Activated CD8-positive, alpha-beta memory T cell treated with anti-CD3 and anti-CD28 coated beads for 36 hours (primary cell): Measurements from ENCODE around the gene SKIC2. TPM values are rescaled to one million over a fixed set of nuclear protein-coding genes. Genes with fewer than 3 reads are reported as not detected.
"Not testable (repeated sequence)": the region's sequence is repeated elsewhere in the genome, so short reads cannot be mapped to it uniquely, and the experiment has no call there.

Experiments used
- CTCF ChIA-PET: fragments of 350-600 bp; sonication (Branson Sonifier 250); formaldehyde crosslinking; loops from one replicate; lab custom pipeline; 2021; ENCODE audit warnings: antibody characterized with exemption; lab: Charles Lee
- POLR2A ChIA-PET: fragments of 350-600 bp; sonication (Branson Sonifier 250); formaldehyde crosslinking; loops from one replicate; lab custom pipeline; 2021; ENCODE audit warnings: antibody characterized with exemption; lab: Charles Lee
- total RNA-seq, 2 experiments: library from RNA; stranded (reverse); gene quantifications; one replicate each; pipeline ENCODE4 v1.2.3, GENCODE V29; 2021

SKIC2 gene
- total RNA-seq, 2 experiments from 2014 or later = 106 to 109 TPM

DNA sequence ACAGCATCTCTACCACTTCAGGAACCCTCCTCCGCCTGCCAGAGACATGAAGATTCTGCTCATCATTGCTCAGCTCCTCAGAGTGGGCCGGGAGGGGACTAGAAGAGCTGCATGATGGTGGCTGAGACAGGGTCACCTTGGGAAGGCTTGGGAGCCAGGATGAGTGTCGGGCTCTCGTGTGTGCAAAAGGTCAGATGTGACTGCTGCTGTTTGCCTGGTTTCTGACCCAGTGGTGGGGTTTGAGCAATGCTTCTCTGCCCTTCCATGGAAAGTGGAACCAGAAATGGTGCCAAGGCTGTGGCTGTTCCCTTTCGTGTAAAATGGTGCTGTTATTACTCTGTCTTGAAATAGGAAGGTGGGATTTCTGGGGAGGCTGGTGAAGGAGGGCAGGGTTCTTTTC, 54.8 kb downstream of the SKIC2 start:
- POLR2A ChIA-PET, CTCF ChIA-PET: not testable (repeated sequence)

DNA sequence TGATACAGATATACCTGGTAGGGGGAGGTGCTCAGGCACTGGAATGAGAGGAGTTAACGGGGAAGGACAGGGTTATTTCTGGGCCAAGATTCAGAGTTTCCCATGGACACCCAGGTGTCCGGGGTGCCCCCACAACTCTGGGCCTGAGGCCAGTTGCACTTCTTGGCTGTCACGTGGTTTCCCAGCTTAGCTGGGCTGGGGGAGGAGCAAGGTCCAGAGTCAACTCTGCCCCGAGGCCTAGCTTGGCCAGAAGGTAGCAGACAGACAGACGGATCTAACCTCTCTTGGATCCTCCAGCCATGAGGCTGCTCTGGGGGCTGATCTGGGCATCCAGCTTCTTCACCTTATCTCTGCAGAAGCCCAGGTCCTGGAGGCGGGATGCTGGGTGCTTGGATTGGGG, 55.6 kb downstream of the SKIC2 start, which contains the start of gene C4B:
Gene C4B, plus strand, starts transcription at position 249 of the 400 bp plus-strand sequence. Its CDS starts 51 bp downstream, at position 300.
- CTCF ChIA-PET, POLR2A ChIA-PET: not testable (repeated sequence)

Other genes starting within 250 kb of the SKIC2 start
- not detected for gene LY6G6D, start 243.8 kb upstream of the SKIC2 start, total RNA-seq
- not detected for gene LY6G6C, start 237.4 kb upstream of the SKIC2 start, total RNA-seq
- gene MPIG6B, start 235.8 kb upstream of the SKIC2 start, total RNA-seq = under 1 TPM in 1 of 2 experiments, not detected in 1; 0.06 TPM
- gene DDAH2, start 229.9 kb upstream of the SKIC2 start, total RNA-seq = 1 to 10 TPM; 4.6 to 4.9 TPM
- 100 to 1,000 TPM; 383 to 395 TPM for gene CLIC1, start 222.6 kb upstream of the SKIC2 start, total RNA-seq
- 10 to 100 TPM; 60.3 to 61.5 TPM for gene MSH5, start 219.2 kb upstream of the SKIC2 start, total RNA-seq
- gene SAPCD1, start 196.5 kb upstream of the SKIC2 start, total RNA-seq = 1 to 10 TPM; 7.6 to 8.6 TPM
- gene VWA7, start 181.8 kb upstream of the SKIC2 start, total RNA-seq = 1 to 10 TPM; 1.6 to 1.9 TPM
- 100 to 1,000 TPM; 190 to 191 TPM for gene VARS1, start 163.4 kb upstream of the SKIC2 start, total RNA-seq
- gene LSM2, start 152.2 kb upstream of the SKIC2 start, total RNA-seq = 100 to 1,000 TPM; 154 to 166 TPM
- 1 to 10 TPM; 2.6 to 2.7 TPM for gene HSPA1L, start 143.9 kb upstream of the SKIC2 start, total RNA-seq
- 10 to 100 TPM; 62.0 to 63.9 TPM for gene HSPA1A, start 143.6 kb upstream of the SKIC2 start, total RNA-seq
- 10 to 100 TPM; 82.6 to 86.9 TPM for gene HSPA1B, start 131.4 kb upstream of the SKIC2 start, total RNA-seq
- gene NEU1, start 96.4 kb upstream of the SKIC2 start, total RNA-seq = 10 to 100 TPM; 15.9 to 17.4 TPM
- gene SLC44A4, start 80.2 kb upstream of the SKIC2 start, total RNA-seq = not detected
- 10 to 100 TPM; 67.4 to 67.8 TPM for gene EHMT2, start 61.5 kb upstream of the SKIC2 start, total RNA-seq
- gene ZBTB12, start 57.1 kb upstream of the SKIC2 start, total RNA-seq = 1 to 10 TPM; 3.3 to 3.6 TPM
- gene C2, start 31.5 kb upstream of the SKIC2 start, total RNA-seq = under 1 TPM; 0.59 to 0.82 TPM
- not detected for gene CFB, start 13.1 kb upstream of the SKIC2 start, total RNA-seq
- 10 to 100 TPM; 80.0 to 85.7 TPM for gene NELFE, start 204 bp upstream of the SKIC2 start, total RNA-seq
- 10 to 100 TPM; 11.8 to 13.7 TPM for gene DXO, start 13.0 kb downstream of the SKIC2 start, total RNA-seq
- 1 to 10 TPM; 3.0 to 3.7 TPM for gene C4A, start 22.9 kb downstream of the SKIC2 start, total RNA-seq
- 1 to 10 TPM; 2.5 to 3.6 TPM for gene C4B, start 55.6 kb downstream of the SKIC2 start, total RNA-seq
- gene CYP21A2, start 79.2 kb downstream of the SKIC2 start, total RNA-seq = under 1 TPM; 0.23 to 0.44 TPM
- gene TNXB, start 150.2 kb downstream of the SKIC2 start, total RNA-seq = 1 to 10 TPM; 1.1 to 1.3 TPM
- 10 to 100 TPM; 60.6 to 61.8 TPM for gene ATF6B, start 169.1 kb downstream of the SKIC2 start, total RNA-seq
- 1 to 10 TPM; 6.7 to 7.1 TPM for gene FKBPL, start 171.1 kb downstream of the SKIC2 start, total RNA-seq
- gene PRRT1, start 192.8 kb downstream of the SKIC2 start, total RNA-seq = under 1 TPM; 0.61 TPM
- gene PPT2, start 195.0 kb downstream of the SKIC2 start, total RNA-seq = 10 to 100 TPM; 25.2 to 26.2 TPM
- gene EGFL8, start 205.4 kb downstream of the SKIC2 start, total RNA-seq = 10 to 100 TPM; 11.9 to 12.3 TPM
- 10 to 100 TPM; 41.0 to 43.5 TPM for gene AGPAT1, start 216.9 kb downstream of the SKIC2 start, total RNA-seq
- gene RNF5, start 219.2 kb downstream of the SKIC2 start, total RNA-seq = 10 to 100 TPM; 58.4 to 58.9 TPM
- gene AGER, start 225.1 kb downstream of the SKIC2 start, total RNA-seq = 10 to 100 TPM; 10.5 to 15.2 TPM
- gene PBX2, start 231.0 kb downstream of the SKIC2 start, total RNA-seq = 10 to 100 TPM; 53.9 to 59.3 TPM
- 10 to 100 TPM; 69.4 to 73.0 TPM for gene GPSM3, start 233.5 kb downstream of the SKIC2 start, total RNA-seq